Pulmonary artery endothelial cell (primary cell): ENCODE results near the gene SPANXA2. TPM values are rescaled to one million over a fixed set of nuclear protein-coding genes. Genes with fewer than 3 reads are reported as not detected.
"Not testable (repeated sequence)": the region's sequence is repeated elsewhere in the genome, so short reads cannot be mapped to it uniquely, and the experiment has no call there.

ENCODE experiments used
- DNase-seq: peaks from one replicate; pipeline ENCODE4 v3.0.0-alpha.2; 2011; ENCODE audit warnings: low read depth, low spot score
- total RNA-seq: library from RNA; depleted of rRNA; stranded (reverse); fragments of >200 nt; gene quantifications from 2 replicates; pipeline ENCODE4 v1.2.3, GENCODE V29; 2014

The SPANXA2 gene
- total RNA-seq: not detected in 2 replicates

DNA sequence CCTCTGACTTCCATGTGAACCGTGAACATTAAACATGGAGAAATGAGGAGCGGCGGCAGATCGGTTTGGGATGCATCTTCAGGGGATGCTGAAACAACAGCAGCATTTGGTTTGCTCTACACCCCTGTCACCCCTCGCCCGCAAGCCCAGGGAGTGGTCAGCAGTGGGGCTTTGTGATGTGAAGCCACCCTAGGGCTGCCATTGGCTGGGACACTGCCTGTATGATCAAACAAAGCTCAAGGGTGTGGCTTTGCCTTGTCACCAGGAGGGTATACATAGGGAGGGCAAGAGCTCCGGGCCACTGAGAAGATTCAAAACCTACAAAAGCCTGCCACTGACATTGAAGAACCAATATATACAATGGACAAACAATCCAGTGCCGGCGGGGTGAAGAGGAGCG lies at the start of gene SPANXA2:
Gene SPANXA2, plus strand, starts transcription at position 301 of the 400 bp plus-strand sequence. Its CDS starts 60 bp downstream, at position 361.
- DNase-seq: not testable (repeated sequence)

DNA sequence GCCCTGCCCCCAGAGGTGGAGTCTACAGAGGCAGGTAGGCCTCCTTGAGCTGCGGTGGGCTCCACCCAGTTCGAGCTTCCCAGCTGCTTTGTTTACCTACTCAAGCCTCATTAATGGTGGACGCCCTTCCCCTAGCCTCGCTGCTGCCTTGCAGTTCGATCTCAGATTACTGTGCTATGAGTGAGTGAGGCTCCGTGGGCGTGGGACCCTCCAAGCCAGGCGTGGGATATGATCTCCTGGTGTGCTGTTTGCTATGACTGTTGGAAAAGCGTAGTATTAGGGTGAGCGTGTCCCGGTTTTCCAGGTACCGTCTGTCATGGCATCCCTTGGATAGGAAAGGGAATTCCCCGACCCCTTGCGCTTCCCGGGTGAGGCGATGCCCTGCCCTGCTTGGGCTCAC lies 47.0 kb upstream of the SPANXA2 start:
- not testable (repeated sequence) for DNase-seq

GRCh38 chrX:141584638-141585037 lies 4.9 kb upstream of the SPANXA2 start, which contains the start of gene SPANXA1:
TSS of gene SPANXA1 (minus strand) at chrX:141584738. CDS start at chrX:141584678, 60 bp downstream.
- not testable (repeated sequence) for DNase-seq

GRCh38 chrX:141609111-141609510 lies 19.6 kb downstream of the SPANXA2 start:
- DNase-seq: no peak

GRCh38 chrX:141619336-141619735 lies 29.8 kb downstream of the SPANXA2 start:
- DNase-seq: no peak

DNA sequence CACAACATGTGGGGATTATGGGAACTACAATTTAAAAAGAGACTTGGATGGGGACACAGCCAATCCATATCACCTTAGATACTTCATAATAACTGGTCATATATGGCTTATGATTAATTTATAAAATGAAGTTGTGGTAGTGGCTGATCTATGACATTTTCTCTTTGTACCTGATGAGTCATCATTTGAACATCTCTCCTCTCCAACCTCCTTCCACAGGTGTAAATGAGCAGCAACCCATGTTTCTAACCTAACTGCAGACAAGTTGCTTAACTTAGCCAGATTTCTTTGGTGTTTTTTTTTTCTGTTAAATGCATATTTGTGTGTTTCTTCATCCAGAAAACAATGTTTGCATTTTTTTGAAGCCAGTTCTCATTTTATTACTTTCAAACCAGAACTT lies 42.6 kb downstream of the SPANXA2 start:
- DNase-seq: no peak

- no peak for DNase-seq
Observed at GRCh38 chrX:141638550-141638949, 49.0 kb downstream of the SPANXA2 start.

Other genes starting within 250 kb of the SPANXA2 start
- gene SPANXA1, start 5.0 kb upstream of the SPANXA2 start, total RNA-seq: not detected in 2 replicates
- gene SPANXD, start 109.0 kb downstream of the SPANXA2 start, total RNA-seq: not detected in 2 replicates
- gene MAGEC3, start 248.6 kb downstream of the SPANXA2 start, total RNA-seq: not detected in 2 replicates